IPS-18a (cell line): ENCODE measurements around the gene OR2Y1.
"Not testable (repeated sequence)": the region's sequence is repeated elsewhere in the genome, so short reads cannot be mapped to it uniquely, and the experiment has no call there.

Source experiments
- H3K27ac ChIP-seq: one replicate; pipeline ENCODE4 v1.5.1; 2013; ENCODE audit warnings: low read length
- H3K27me3 ChIP-seq: one replicate; pipeline ENCODE4 v1.6.1; 2013; ENCODE audit warnings: mild to moderate bottlenecking, low read length; ENCODE audit not compliant: control insufficient read depth, insufficient read depth
- H3K36me3 ChIP-seq: one replicate; pipeline ENCODE4 v1.6.1; 2013; ENCODE audit warnings: low read depth, low read length; ENCODE audit not compliant: control insufficient read depth
- H3K4me1 ChIP-seq: one replicate; pipeline ENCODE4 v1.6.1; 2013; ENCODE audit warnings: low read depth, low read length; ENCODE audit not compliant: control insufficient read depth
- H3K4me3 ChIP-seq: one replicate; pipeline ENCODE4 v1.5.1; 2013; ENCODE audit warnings: low read length
- H3K9ac ChIP-seq: one replicate; pipeline ENCODE4 v1.6.1; 2013; ENCODE audit warnings: mild to moderate bottlenecking, low read length, moderate library complexity
- H3K9me3 ChIP-seq: one replicate; pipeline ENCODE4 v1.6.1; 2013; ENCODE audit warnings: low read depth, low read length; ENCODE audit not compliant: control insufficient read depth

The OR2Y1 gene

DNA sequence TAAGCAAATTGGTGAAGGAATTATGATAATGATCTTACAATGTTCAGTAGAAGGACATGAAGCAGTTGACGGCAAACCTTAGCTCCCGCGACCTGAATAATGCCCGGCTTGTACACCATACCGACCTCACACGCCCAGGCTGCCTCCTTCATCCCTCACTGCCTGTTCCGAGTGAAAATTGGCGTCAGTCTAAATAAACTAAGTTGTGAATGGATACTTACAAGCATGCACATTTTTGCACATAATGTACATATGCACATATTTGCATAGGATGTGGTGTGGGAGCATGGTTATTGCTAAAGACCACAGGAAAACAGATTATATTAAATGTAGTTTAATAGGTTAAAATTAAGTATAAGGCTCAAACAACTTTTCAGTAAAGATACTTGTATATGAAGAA is 14.9 kb downstream of the OR2Y1 start:
- H3K27ac ChIP-seq, result no peak overlapping the region
- H3K9ac ChIP-seq, result no peak overlapping the region
- no peaks in the 10 kb centered on the region for H3K36me3 ChIP-seq
- no peaks in the 10 kb centered on the region for H3K9me3 ChIP-seq
- no peaks in the 10 kb centered on the region for H3K27me3 ChIP-seq
- H3K4me1 ChIP-seq, result no peaks in the 10 kb centered on the region
- no peak overlapping the region for H3K4me3 ChIP-seq

GRCh38 chr5:180723936-180724335 is 15.9 kb downstream of the OR2Y1 start:
- no peak overlapping the region for H3K4me3 ChIP-seq
- no peaks in the 10 kb centered on the region for H3K4me1 ChIP-seq
- H3K36me3 ChIP-seq, result no peaks in the 10 kb centered on the region
- no peaks in the 10 kb centered on the region for H3K9me3 ChIP-seq
- H3K27me3 ChIP-seq, result no peaks in the 10 kb centered on the region
- H3K27ac ChIP-seq, result no peak overlapping the region
- no peak overlapping the region for H3K9ac ChIP-seq

- no peak overlapping the region for H3K27ac ChIP-seq
- H3K4me1 ChIP-seq, result no peaks in the 10 kb centered on the region
- H3K4me3 ChIP-seq, result no peak overlapping the region
- H3K9ac ChIP-seq, result no peak overlapping the region
- no peaks in the 10 kb centered on the region for H3K27me3 ChIP-seq
- H3K36me3 ChIP-seq, result no peaks in the 10 kb centered on the region
- no peaks in the 10 kb centered on the region for H3K9me3 ChIP-seq
Observed at GRCh38 chr5:180720486-180720885, 19.4 kb downstream of the OR2Y1 start.

DNA sequence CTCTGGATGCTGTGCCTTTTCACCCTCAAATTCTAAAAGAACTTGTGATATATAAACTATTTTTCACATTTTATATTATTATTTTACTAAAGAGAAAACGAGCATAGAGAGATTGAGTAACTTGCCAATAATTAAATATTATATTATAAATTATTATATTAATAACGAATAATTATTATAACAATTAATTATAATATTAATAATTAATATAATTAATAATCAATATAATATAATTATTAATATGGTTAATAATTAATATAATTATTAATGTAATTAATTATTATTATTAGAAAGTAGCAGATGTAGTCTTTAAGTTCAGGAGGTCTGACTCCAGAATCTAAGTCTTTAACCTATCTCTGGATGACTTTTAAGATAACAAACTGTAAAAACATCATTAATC is 20.1 kb downstream of the OR2Y1 start:
- H3K27me3 ChIP-seq, result no peaks in the 10 kb centered on the region
- H3K36me3 ChIP-seq, result no peaks in the 10 kb centered on the region
- H3K4me3 ChIP-seq, result no peak overlapping the region
- no peak overlapping the region for H3K27ac ChIP-seq
- no peak overlapping the region for H3K9ac ChIP-seq
- H3K4me1 ChIP-seq, result no peaks in the 10 kb centered on the region
- no peaks in the 10 kb centered on the region for H3K9me3 ChIP-seq

DNA sequence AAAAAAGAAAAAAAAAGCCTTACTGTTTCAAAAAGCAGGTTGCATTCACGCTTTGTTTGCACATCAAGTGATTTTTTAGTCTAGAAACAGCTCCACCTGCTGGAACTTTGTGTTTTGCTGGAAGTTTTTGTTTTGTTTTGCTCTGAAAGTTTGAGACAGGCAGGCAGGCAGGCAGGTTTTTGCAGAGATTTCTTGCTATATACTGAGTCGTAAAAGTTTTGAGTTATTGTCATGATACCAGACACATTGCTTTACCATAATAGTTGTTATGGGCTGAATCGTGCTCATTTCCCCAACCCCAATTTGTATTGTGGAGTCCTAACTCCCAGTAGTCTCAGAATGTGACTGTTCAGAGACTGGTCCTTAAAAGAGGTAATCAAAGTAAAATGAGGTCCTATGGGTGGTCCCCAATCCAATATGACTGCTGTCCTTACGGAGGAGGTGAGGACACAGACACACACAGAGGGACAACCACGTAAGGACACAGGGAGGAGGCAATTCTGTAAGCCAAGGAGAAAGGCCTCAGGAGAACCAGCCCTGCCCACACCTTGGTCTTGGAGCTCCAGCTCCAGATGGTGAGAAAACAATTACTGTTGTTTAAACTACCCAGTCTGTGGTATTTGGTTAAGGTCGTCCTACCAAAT is 20.9 kb downstream of the OR2Y1 start:
- Histone ChIP-seq H3K9ac (no peak overlapping the region), H3K4me1 (no peaks in the 10 kb centered on the region), H3K4me3 (no peak overlapping the region), H3K27me3 (no peaks in the 10 kb centered on the region), H3K27ac (no peak overlapping the region), H3K9me3 (no peaks in the 10 kb centered on the region), H3K36me3 (no peaks in the 10 kb centered on the region)

DNA sequence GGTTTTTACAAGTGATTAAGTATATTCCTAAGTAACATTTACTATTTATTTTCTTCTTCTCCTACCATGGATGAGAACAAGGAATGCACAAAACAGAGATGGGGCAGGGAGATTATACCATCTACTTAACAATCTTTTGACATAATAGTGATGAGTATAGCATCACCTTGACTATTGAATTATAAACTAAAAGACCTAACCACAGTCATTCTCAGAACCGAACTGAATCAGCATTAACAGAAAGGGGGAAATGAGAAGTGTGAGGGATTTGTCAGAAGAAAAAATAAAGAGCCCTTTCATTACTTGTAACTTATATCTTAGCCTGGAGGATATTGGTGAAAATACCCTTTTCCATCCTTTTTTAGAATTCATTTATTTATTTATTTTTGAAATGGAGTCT is 21.9 kb downstream of the OR2Y1 start:
- no peaks in the 10 kb centered on the region for H3K9me3 ChIP-seq
- no peak overlapping the region for H3K4me3 ChIP-seq
- H3K36me3 ChIP-seq, result no peaks in the 10 kb centered on the region
- H3K27ac ChIP-seq, result no peak overlapping the region
- no peaks in the 10 kb centered on the region for H3K27me3 ChIP-seq
- H3K4me1 ChIP-seq, result no peaks in the 10 kb centered on the region
- no peak overlapping the region for H3K9ac ChIP-seq

- no peak overlapping the region for H3K4me3 ChIP-seq
- H3K36me3 ChIP-seq, result no peaks in the 10 kb centered on the region
- H3K27ac ChIP-seq, result no peak overlapping the region
- H3K9me3 ChIP-seq, result peaks cover 2% of the 10 kb centered on the region
- H3K9ac ChIP-seq, result no peak overlapping the region
- peaks cover 20% of the 10 kb centered on the region for H3K4me1 ChIP-seq
- no peaks in the 10 kb centered on the region for H3K27me3 ChIP-seq
Observed at GRCh38 chr5:180704362-180704761, 35.5 kb downstream of the OR2Y1 start.

DNA sequence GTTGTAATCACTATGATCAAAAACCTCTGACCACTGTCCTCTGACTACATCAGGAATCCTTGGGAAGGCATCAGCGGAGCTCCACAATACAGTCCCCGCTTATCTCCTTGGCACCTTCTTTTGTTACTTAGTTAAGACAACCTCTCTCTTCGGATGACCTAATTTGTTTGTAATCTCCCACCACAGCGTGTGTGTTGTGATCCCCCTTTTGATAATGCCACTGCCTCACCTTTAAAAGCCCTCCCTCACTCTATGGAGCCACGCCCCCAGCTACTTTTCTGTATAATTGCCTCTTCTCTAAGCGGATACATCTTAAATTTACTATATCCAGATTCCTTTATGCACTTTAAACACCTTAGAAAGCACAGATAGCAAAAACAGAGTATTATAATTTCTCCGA is 35.9 kb downstream of the OR2Y1 start:
- Histone ChIP-seq H3K9me3 (peaks cover 2% of the 10 kb centered on the region), H3K27me3 (no peaks in the 10 kb centered on the region), H3K4me3 (no peak overlapping the region), H3K27ac (no peak overlapping the region), H3K4me1 (peaks cover 20% of the 10 kb centered on the region), H3K9ac (no peak overlapping the region), H3K36me3 (no peaks in the 10 kb centered on the region)

GRCh38 chr5:180703371-180703770 is 36.5 kb downstream of the OR2Y1 start:
- not testable (repeated sequence) for H3K4me3 ChIP-seq, H3K9me3 ChIP-seq, H3K9ac ChIP-seq, H3K27me3 ChIP-seq, H3K27ac ChIP-seq, H3K36me3 ChIP-seq
- H3K4me1 ChIP-seq, result peaks cover 19% of the 10 kb centered on the region

DNA sequence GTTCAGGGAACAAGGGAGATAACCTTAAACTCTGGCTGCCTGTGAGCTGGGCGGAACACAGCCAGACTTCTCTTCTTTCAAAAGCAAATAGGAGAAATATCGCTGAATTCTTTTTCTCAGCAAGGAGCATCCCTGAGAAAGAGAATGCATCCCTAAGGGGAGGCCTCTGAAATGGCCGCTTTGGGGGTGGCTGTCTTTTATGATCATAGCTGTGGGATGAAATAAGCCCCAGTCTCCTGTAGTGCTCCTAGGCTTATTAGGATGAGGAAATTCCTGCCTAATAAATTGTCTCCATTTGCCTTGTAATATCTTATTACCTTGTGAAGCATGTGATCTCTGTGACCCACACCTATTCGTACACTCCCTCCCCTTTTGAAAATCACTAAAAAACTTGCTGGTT is 39.4 kb downstream of the OR2Y1 start:
- peaks cover 14% of the 10 kb centered on the region for H3K4me1 ChIP-seq
- H3K9ac ChIP-seq, H3K9me3 ChIP-seq, H3K36me3 ChIP-seq, H3K27me3 ChIP-seq, H3K4me3 ChIP-seq, H3K27ac ChIP-seq: not testable (repeated sequence)

GRCh38 chr5:180699042-180699441 is 40.8 kb downstream of the OR2Y1 start:
- Histone ChIP-seq H3K4me1 (peaks cover 10% of the 10 kb centered on the region), H3K27ac (no peak overlapping the region), H3K27me3 (no peaks in the 10 kb centered on the region), H3K9me3 (peaks cover 2% of the 10 kb centered on the region), H3K4me3 (no peak overlapping the region), H3K36me3 (no peaks in the 10 kb centered on the region), H3K9ac (no peak overlapping the region)

DNA sequence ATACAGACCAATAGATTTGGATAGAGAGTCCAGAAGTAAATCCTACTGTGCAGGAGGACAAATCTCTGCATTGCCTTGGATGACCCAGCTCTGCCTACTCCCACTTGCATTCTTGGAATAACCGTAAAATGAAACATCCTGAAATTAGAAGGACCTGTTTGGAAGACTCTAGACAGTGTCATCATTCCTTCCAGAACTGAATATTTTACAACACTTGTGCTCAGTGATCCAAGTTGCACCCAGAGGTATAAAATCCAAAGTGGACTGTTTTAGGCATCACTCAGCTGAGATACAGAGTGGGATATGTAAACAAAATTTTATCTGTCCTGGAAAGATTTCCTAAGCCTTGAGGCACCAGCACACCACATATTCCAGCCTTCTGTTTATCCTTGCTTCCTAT is 43.7 kb downstream of the OR2Y1 start:
- Histone ChIP-seq H3K27me3 (no peaks in the 10 kb centered on the region), H3K27ac (no peak overlapping the region), H3K9me3 (peaks cover 2% of the 10 kb centered on the region), H3K4me1 (peaks cover 9% of the 10 kb centered on the region), H3K9ac (no peak overlapping the region), H3K36me3 (no peaks in the 10 kb centered on the region), H3K4me3 (no peak overlapping the region)
